SK-N-SH treated with all-trans-retinoic acid at 6 μM for 48 hours (cell line): ENCODE measurements around the gene AFAP1.

ENCODE experiments used
- ARNTL ChIP-seq: fragments of 450-650 bp; formaldehyde crosslinking; IDR thresholded peaks from 2 replicates; pipeline ENCODE4 v1.5.0; 2020; ENCODE audit warnings: low read depth, mild to moderate bottlenecking, moderate library complexity, borderline replicate concordance
- ESRRG ChIP-seq: fragments of 250-450 bp; sonication (Bioruptor Pico); IDR thresholded peaks from 2 replicates; pipeline ENCODE4 v1.6.1; 2021; ENCODE audit warnings: mild to moderate bottlenecking
- GLIS3 ChIP-seq: fragments of 250-450 bp; sonication (Bioruptor Pico); IDR thresholded peaks from 2 replicates; pipeline ENCODE4 v1.5.0; 2020; ENCODE audit warnings: mild to moderate bottlenecking, moderate library complexity
- OSR1 ChIP-seq: fragments of 250-450 bp; sonication (Bioruptor Pico); IDR thresholded peaks from 2 replicates; pipeline ENCODE4 v1.8.0; 2022; ENCODE audit warnings: moderate library complexity, mild to moderate bottlenecking, inconsistent platforms
- TCF4 ChIP-seq: fragments of 250-450 bp; sonication (Bioruptor Pico); IDR thresholded peaks from 2 replicates; pipeline ENCODE4 v1.8.0; 2021; ENCODE audit warnings: mild to moderate bottlenecking, moderate library complexity, borderline replicate concordance
- ZFP3 ChIP-seq: fragments of 250-450 bp; sonication (Bioruptor Pico); IDR thresholded peaks from 2 replicates; pipeline ENCODE4 v1.5.0; 2020; ENCODE audit warnings: mild to moderate bottlenecking, moderate library complexity
- ZNF565 ChIP-seq: fragments of 450-650 bp; formaldehyde crosslinking; conservative IDR thresholded peaks from 2 replicates; pipeline ENCODE4 v1.5.0; 2020; ENCODE audit warnings: low read depth, mild to moderate bottlenecking, moderate library complexity
- TF ChIP-seq, protein P1 (sequence below): fragments of 250-450 bp; sonication (Bioruptor Pico); IDR thresholded peaks from 2 replicates; pipeline ENCODE4 v1.5.1; 2021; ENCODE audit warnings: mild to moderate bottlenecking, moderate library complexity
- TF ChIP-seq, protein P2 (sequence below): fragments of 250-450 bp; sonication (Bioruptor Pico); IDR thresholded peaks from 2 replicates; pipeline ENCODE4 v1.5.1; 2020; ENCODE audit warnings: low read depth, mild to moderate bottlenecking, moderate library complexity
- TF ChIP-seq, protein P3 (sequence below): fragments of 250-450 bp; sonication (Bioruptor Pico); IDR thresholded peaks from 2 replicates; pipeline ENCODE4 v1.8.0; 2020; ENCODE audit warnings: mild to moderate bottlenecking, moderate library complexity, borderline replicate concordance

DNA sequence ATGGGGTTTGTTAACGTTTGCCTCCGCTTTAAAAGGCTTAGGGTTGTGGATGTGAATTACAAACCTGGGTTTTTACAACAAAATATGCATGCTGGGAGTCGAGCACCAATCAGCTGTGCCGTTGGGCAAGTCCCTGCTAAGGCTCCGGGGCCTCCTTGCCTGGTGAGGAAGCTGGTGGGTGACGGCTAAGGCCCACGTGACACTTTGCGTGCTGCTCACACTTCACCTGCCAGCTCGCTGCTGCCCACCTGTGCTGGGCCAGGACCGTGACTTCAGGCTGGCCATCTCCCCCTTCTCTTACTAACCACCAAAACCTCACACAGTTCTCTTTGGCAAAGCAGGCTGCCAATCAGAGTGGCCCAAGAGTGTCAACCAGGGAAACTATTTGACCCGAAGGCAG is 178.3 kb downstream of the AFAP1 start:
- TF ChIP-seq TCF4 (CRISPR knock-in tag) (no peak), ZFP3 (no peak), GLIS3 (CRISPR knock-in tag) (no peak), OSR1 (CRISPR knock-in tag) (no peak), ARNTL (CRISPR knock-in tag) (no peak), ESRRG (CRISPR knock-in tag) (no peak), ZNF565 (CRISPR knock-in tag) (no peak)
- TF ChIP-seq, protein P1, sequence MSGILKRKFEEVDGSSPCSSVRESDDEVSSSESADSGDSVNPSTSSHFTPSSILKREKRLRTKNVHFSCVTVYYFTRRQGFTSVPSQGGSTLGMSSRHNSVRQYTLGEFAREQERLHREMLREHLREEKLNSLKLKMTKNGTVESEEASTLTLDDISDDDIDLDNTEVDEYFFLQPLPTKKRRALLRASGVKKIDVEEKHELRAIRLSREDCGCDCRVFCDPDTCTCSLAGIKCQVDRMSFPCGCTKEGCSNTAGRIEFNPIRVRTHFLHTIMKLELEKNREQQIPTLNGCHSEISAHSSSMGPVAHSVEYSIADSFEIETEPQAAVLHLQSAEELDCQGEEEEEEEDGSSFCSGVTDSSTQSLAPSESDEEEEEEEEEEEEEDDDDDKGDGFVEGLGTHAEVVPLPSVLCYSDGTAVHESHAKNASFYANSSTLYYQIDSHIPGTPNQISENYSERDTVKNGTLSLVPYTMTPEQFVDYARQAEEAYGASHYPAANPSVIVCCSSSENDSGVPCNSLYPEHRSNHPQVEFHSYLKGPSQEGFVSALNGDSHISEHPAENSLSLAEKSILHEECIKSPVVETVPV, result no peak
- TF ChIP-seq, protein P2, sequence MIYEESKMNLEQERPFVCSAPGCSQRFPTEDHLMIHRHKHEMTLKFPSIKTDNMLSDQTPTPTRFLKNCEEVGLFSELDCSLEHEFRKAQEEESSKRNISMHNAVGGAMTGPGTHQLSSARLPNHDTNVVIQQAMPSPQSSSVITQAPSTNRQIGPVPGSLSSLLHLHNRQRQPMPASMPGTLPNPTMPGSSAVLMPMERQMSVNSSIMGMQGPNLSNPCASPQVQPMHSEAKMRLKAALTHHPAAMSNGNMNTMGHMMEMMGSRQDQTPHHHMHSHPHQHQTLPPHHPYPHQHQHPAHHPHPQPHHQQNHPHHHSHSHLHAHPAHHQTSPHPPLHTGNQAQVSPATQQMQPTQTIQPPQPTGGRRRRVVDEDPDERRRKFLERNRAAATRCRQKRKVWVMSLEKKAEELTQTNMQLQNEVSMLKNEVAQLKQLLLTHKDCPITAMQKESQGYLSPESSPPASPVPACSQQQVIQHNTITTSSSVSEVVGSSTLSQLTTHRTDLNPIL (CRISPR knock-in tag), result no peak
- TF ChIP-seq, protein P3, sequence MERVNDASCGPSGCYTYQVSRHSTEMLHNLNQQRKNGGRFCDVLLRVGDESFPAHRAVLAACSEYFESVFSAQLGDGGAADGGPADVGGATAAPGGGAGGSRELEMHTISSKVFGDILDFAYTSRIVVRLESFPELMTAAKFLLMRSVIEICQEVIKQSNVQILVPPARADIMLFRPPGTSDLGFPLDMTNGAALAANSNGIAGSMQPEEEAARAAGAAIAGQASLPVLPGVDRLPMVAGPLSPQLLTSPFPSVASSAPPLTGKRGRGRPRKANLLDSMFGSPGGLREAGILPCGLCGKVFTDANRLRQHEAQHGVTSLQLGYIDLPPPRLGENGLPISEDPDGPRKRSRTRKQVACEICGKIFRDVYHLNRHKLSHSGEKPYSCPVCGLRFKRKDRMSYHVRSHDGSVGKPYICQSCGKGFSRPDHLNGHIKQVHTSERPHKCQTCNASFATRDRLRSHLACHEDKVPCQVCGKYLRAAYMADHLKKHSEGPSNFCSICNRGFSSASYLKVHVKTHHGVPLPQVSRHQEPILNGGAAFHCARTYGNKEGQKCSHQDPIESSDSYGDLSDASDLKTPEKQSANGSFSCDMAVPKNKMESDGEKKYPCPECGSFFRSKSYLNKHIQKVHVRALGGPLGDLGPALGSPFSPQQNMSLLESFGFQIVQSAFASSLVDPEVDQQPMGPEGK (CRISPR knock-in tag), result no peak
